Measurements from ENCODE around the gene SS18L1. TPM values are rescaled to one million over a fixed set of nuclear protein-coding genes. Genes with fewer than 3 reads are reported as not detected.

SS18L1 gene
- polyA plus RNA-seq, 1 of the 3 experiments (the other 2 are of a cell fraction), result 10.7 TPM

DNA sequence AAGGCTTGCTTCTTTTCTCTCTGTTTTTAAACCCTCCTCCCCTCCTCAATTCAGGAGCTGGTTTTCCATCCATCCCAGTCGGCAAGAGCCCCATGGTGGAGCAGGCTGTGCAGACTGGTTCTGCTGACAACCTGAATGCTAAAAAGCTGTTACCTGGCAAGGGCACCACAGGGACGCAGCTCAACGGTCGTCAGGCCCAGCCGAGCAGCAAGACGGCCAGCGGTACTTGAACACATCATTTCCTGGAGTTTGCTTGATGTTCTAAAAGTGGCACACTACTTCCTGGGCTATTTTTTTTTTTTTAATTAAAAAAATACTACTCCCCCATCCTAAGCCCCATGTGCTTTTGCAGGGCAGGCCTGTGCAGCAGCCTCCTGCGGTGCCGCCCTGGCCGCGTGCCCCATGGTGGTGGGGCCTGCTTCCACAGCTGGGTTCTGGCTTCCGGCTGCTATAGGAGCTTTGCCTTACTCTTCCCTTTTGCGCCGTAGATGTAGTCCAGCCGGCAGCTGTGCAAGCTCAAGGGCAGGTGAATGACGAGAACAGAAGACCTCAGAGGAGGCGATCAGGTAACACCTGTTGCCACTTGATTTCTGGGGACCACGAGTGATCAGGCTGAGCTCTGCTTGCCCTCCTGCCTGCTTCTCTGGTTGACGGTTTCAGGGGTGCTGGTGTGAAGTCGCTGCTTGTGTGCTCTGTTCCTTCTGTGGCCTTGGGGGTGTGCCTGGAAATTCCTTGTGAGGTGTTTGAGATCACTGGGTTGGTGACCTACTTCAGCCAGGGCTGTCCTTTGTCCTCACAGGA lies 13.6 kb upstream of the SS18L1 start:
- TF ChIP-seq JUND (IDR thresholded peaks at IDR 0.05) (no peak), POLR2AphosphoS5 (IDR thresholded peaks at IDR 0.05; ENCODE audit: low read depth, low read length) (no peak)
- no peaks in the 10 kb centered on the region for H3K27me3 ChIP-seq (ENCODE audit: insufficient read depth)
- H3F3A ChIP-seq (replicated peaks; ENCODE audit: insufficient read depth), result peaks cover 7% of the 10 kb centered on the region
- DNase-seq, result no peak
- 94% methylated on average over 20 of the region's 20 CpGs for WGBS (ENCODE audit: low lambda C conversion rate)
- peaks cover 42% of the 10 kb centered on the region for H3K79me2 ChIP-seq (ENCODE audit: insufficient read depth)
- H3K27ac ChIP-seq (ENCODE audit: low read depth in 2 of 2, low read length in 1 of 2), result no peak overlapping the region
- no peaks in the 10 kb centered on the region; a peak in 1 of 4 replicates for H3K4me1 ChIP-seq (ENCODE audit: control insufficient read depth in 1 of 2, insufficient read depth in 2 of 2, low read depth in 1 of 2, low read length in 1 of 2)
- H3K4me2 ChIP-seq, result no peak overlapping the region
- H2AFZ ChIP-seq (ENCODE audit: low read depth), result no peak overlapping the region
- ChIA-PET CTCF (interaction anchor here (1.3 to 2.3 kb wide), 3 partner anchors 12 to 120 kb away, joined by 3 to 8 read pairs (median 7); no protein-coding TSS in a partner anchor), POLR2A (no interaction called here)
- peaks cover 39 to 91% of the 10 kb centered on the region in 2 experiments for H3K36me3 ChIP-seq (replicated peaks in 1 of 2; ENCODE audit: control insufficient read depth in 1 of 2, insufficient read depth in 2 of 2, low read length in 1 of 2)
- no peak overlapping the region for H3K4me3 ChIP-seq (ENCODE audit: low read depth in 2 of 2, low read length in 1 of 2)
- no peaks in the 10 kb centered on the region for H3K9me2 ChIP-seq
- no peak overlapping the region for H3K9ac ChIP-seq
- H3K9me3 ChIP-seq, result no peaks in the 10 kb centered on the region
- H4K20me1 ChIP-seq (ENCODE audit: insufficient read depth), result peaks cover 33% of the 10 kb centered on the region

- no peak for DNase-seq
- Histone ChIP-seq H3F3A (replicated peaks; ENCODE audit: insufficient read depth) (peaks cover 24% of the 10 kb centered on the region), H3K4me3 (ENCODE audit: low read depth in 2 of 2, low read length in 1 of 2) (no peak overlapping the region), H3K36me3 (replicated peaks in 1 of 2; ENCODE audit: control insufficient read depth in 1 of 2, insufficient read depth in 2 of 2, low read length in 1 of 2) (peaks cover 44 to 97% of the 10 kb centered on the region in 2 experiments), H3K4me2 (no peak overlapping the region), H3K79me2 (ENCODE audit: insufficient read depth) (peaks cover 27% of the 10 kb centered on the region; the same call in 1 of the 2 replicates), H2AFZ (ENCODE audit: low read depth) (no peak overlapping the region), H3K9me3 (no peaks in the 10 kb centered on the region), H3K27me3 (ENCODE audit: insufficient read depth) (no peaks in the 10 kb centered on the region), H3K4me1 (ENCODE audit: control insufficient read depth in 1 of 2, insufficient read depth in 2 of 2, low read depth in 1 of 2, low read length in 1 of 2) (no peaks in the 10 kb centered on the region; a peak in 1 of 4 replicates), H4K20me1 (ENCODE audit: insufficient read depth) (peaks cover 44% of the 10 kb centered on the region), H3K27ac (ENCODE audit: low read depth in 2 of 2, low read length in 1 of 2) (no peak overlapping the region; a peak in 1 of 4 replicates), H3K9ac (no peak overlapping the region), H3K9me2 (no peaks in the 10 kb centered on the region)
- TF ChIP-seq CHD2 (IDR thresholded peaks at IDR 0.05; ENCODE audit: low read length, partially characterized antibody) (no peak), RAD21 (IDR thresholded peaks at IDR 0.05; ENCODE audit: low read length) (no peak), FOXM1 (IDR thresholded peaks at IDR 0.05; ENCODE audit: low read depth) (no peak)
- TF ChIP-seq, protein P1, sequence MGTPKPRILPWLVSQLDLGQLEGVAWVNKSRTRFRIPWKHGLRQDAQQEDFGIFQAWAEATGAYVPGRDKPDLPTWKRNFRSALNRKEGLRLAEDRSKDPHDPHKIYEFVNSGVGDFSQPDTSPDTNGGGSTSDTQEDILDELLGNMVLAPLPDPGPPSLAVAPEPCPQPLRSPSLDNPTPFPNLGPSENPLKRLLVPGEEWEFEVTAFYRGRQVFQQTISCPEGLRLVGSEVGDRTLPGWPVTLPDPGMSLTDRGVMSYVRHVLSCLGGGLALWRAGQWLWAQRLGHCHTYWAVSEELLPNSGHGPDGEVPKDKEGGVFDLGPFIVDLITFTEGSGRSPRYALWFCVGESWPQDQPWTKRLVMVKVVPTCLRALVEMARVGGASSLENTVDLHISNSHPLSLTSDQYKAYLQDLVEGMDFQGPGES (IDR thresholded peaks at IDR 0.05; ENCODE audit: low read depth, low read length), result no peak
- 95% methylated on average over 21 of the region's 25 CpGs for WGBS (ENCODE audit: low lambda C conversion rate)
- ChIA-PET POLR2A (no interaction called here), CTCF (no interaction called here)
These were observed 11.8 kb upstream of the SS18L1 start for GRCh38 chr20:62131560-62132320.

DNA sequence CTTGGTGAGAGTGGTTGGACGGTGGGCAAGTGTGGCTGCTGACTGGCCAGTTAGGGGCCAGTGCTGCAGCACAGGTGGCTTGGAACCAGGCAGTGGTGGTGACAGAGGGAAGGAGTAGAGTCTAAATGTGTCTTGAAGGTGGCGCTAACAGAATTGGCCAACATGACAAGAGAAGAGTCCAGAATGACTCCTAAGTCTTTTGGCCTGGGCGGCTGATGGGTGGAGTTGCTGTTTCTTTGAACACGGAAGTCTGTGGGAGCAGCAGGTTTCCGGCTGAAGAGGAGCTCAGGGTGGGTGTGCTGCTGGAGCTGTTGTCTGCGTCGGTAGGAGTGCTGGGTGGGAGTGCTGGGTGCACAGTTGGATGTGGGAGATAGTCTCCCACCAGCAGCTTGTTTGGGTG lies 11.1 kb upstream of the SS18L1 start:
- Histone ChIP-seq H3K79me2 (ENCODE audit: insufficient read depth) (peaks cover 23% of the 10 kb centered on the region; the same call in 1 of the 2 replicates), H3K27me3 (ENCODE audit: insufficient read depth) (no peaks in the 10 kb centered on the region), H3K27ac (ENCODE audit: low read depth in 2 of 2, low read length in 1 of 2) (no peak overlapping the region), H3K4me2 (no peak overlapping the region), H3K4me3 (ENCODE audit: low read depth in 2 of 2, low read length in 1 of 2) (no peak overlapping the region), H2AFZ (ENCODE audit: low read depth) (no peak overlapping the region), H3F3A (replicated peaks; ENCODE audit: insufficient read depth) (peaks cover 28% of the 10 kb centered on the region), H4K20me1 (ENCODE audit: insufficient read depth) (peaks cover 44% of the 10 kb centered on the region), H3K36me3 (replicated peaks in 1 of 2; ENCODE audit: control insufficient read depth in 1 of 2, insufficient read depth in 2 of 2, low read length in 1 of 2) (peaks cover 45 to 95% of the 10 kb centered on the region in 2 experiments), H3K9me3 (no peaks in the 10 kb centered on the region), H3K9me2 (no peaks in the 10 kb centered on the region), H3K4me1 (ENCODE audit: control insufficient read depth in 1 of 2, insufficient read depth in 2 of 2, low read depth in 1 of 2, low read length in 1 of 2) (no peaks in the 10 kb centered on the region; a peak in 1 of 4 replicates), H3K9ac (no peak overlapping the region)
- ChIA-PET CTCF (interaction anchor here (4.1 to 11.1 kb wide), 2 partner anchors 24 to 122 kb away, joined by 15 to 130 read pairs; no protein-coding TSS in a partner anchor), POLR2A (no interaction called here)
- no peak for TF ChIP-seq POLR2AphosphoS5 (IDR thresholded peaks at IDR 0.05; ENCODE audit: low read depth, low read length)
- TF ChIP-seq USF1 (IDR thresholded peaks at IDR 0.05; ENCODE audit: borderline replicate concordance, low read depth), result no peak
- no peak for TF ChIP-seq ELF1 (IDR thresholded peaks at IDR 0.05)
- TF ChIP-seq EP300 (IDR thresholded peaks at IDR 0.05; ENCODE audit: borderline replicate concordance in 1 of 2, low read depth in 1 of 2, low read length in 1 of 2), result no peak
- no peak for TF ChIP-seq CTCF (IDR thresholded peaks at IDR 0.05)
- no peak for TF ChIP-seq MAX (IDR thresholded peaks at IDR 0.05; ENCODE audit: low read depth)
- TF ChIP-seq JUND (IDR thresholded peaks at IDR 0.05), result no peak
- TF ChIP-seq GABPA (IDR thresholded peaks at IDR 0.05; ENCODE audit: low read depth), result no peak
- TF ChIP-seq NRF1 (IDR thresholded peaks at IDR 0.05; ENCODE audit: low read depth, low read length), result no peak
- WGBS (ENCODE audit: low lambda C conversion rate), result 95% methylated on average over 7 of the region's 7 CpGs
- DNase-seq, result no peak

All from SK-N-SH (cell line).